Fibroblast of peridontal ligament (primary cell): Measurements from ENCODE around the gene ARL3.
"Not testable (repeated sequence)": the region's sequence is repeated elsewhere in the genome, so short reads cannot be mapped to it uniquely, and the experiment has no call there.

ENCODE experiments used
- DNase-seq: peaks from one replicate; pipeline ENCODE4 v3.0.0-alpha.2; 2010; ENCODE audit errors: extremely low read depth

ARL3 gene

DNA sequence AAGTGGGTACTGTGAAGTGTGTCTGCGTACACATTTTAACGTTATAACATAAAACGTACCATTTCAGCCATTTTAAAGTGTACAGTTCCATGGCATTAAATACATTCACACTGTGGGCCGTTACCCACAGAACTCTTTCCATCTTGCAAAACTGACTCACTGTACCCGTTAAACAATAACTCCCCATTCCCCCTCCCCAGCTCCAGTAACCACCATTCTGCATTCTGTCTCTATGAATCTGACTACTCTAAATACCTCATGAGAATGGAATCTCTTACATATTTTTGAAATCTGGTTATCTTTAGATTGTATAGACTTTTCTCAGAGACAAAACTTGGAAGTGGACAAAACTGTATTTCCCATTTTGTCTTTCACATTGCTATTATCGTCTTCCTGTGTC is 9.3 kb downstream of the ARL3 start:
- DNase-seq, result peak; percentile 55

DNA sequence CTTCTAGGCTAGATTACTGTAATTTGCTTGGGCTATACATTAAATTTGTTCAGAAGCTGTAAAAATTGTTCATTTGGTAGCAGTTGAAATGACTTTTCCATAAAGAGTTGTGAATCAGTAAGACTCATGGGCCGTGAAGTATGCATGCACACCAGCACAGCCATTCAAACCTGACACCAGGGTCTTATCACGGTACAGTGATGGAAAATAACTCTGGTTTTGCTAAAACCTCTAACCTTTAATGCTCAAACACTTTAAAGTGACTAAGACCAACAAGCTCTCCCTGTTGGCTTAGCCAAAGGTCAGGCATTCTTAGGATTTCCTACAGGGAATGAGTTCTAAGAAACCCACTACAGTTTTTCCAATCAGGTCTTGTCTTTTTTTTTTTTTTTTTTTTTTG is 11.5 kb downstream of the ARL3 start:
- DNase-seq, result no peak

DNA sequence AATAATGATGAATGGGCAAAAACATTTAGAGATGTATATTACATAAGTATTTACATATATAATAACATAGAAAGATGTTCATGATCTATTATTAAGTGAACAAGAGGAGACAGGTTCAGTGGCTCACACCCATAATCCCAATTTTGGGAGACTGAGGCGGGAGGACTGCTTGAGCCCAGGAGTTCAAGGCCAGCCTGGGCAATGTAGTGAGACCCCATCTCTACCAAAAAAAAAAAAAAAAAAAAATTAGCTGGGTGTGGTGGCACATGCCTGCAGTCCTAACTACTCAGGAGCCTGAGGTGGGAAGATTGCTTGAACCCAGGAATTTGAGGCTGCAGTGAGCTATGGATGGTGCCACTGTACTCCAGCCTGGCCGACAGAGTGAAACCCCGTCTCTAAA is 12.4 kb downstream of the ARL3 start:
- no peak for DNase-seq

DNA sequence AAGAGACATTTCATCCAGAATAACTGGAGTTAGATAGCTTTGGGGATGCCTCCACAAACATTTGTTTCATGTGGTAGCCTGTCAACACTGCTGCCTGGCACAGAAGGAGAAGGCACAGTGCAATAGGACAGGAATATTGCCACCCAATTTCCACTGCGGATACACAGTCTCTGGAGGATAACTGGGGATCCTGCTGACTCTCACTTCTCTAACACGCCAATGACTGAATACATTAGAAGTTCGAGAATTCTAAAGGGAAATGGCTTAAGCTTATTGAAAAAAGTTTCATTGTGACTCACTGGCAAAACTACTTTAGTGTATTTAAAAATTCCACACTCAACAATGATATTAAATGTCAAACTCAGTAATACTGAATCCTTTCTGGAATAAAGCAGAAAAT is 12.9 kb downstream of the ARL3 start:
- DNase-seq, result no peak

DNA sequence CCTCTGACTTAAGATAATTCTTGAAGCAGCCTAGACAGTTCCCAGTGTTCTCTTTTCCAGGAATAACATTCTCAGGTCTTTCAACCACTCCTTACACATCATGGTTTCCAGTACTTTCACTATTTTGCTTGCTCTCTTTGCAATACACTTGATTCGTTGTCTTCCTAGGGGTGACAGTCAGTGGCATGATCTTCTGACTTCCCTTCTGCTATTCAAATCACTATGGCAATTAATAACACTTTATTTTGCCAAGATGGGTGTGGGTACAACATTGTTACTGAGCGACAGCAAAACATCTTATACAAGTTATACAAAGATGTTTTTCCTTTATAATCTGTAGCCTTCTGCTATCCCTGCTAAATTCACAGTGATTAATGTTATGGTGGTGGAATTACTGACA is 15.3 kb downstream of the ARL3 start:
- no peak for DNase-seq

DNA sequence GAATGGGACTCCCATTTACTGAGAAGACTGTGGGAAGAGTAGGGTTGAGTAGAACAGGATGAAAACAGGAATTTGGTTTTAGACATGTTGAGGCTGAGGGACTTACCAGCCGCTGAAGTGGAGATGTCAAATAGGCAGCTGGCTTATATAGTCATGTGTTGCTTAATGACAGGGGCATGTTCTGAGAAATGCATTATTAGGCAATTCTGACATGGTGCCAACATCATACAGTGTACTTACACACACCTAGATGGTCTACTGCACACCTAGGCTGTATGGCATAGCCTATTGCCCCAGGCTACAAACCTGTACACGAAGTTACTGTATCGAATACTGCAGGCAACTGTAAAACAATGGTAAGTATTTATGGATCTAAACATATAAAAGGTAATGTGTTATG is 17.5 kb downstream of the ARL3 start:
- DNase-seq, result no peak

DNA sequence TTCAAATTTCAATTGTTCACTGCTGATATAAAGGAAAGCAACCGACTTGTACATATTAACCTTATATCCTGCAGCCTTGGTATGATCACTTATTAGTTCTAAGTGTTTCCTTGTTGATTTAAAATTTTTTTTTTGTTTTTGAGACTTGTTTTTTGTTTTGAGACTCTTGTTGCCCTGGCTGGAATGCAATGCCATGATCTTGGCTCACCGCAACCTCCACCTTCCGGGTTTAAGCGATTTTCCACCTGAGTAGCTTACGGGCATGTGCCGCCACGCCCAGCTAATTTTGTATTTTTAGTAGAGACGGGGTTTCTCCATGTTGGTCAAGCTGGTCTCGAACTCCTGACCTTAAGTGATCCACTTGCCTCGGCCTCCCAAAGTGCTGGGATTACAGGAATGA is 18.8 kb downstream of the ARL3 start:
- not testable (repeated sequence) for DNase-seq

DNA sequence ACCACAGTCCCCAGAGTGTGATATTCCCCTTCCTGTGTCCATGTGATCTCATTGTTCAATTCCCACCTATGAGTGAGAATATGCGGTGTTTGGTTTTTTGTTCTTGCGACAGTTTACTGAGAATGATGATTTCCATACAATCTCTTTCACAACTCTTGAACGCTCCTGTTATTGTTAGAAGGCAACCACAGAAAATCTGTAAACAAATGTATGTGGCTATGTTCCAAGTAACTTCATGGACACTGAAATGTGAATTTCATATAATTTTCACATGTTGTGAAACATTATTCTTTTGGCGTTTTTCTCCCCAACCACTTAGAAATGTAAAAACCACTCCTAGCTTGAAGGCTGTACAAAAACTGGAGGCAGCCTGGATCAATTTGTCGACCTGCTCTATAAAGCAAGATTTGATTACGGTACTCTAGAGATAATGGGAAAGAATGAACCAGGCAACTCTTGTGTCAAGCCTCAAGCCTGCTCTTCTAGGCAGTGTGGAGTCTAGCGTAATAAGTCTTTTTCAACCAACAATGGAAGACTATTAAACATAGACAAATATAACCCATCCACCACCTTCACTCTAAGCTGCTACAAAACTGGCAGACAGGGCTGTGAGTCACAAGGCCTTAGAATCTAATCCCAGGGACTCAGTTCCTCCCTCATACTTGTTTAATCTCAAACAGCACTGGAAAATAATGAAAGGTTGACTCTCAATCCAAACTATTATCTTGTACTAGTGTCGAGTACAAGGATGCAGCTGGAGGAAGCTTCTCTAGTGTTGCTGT is 22.7 kb downstream of the ARL3 start:
- peak; percentile 93 for DNase-seq

DNA sequence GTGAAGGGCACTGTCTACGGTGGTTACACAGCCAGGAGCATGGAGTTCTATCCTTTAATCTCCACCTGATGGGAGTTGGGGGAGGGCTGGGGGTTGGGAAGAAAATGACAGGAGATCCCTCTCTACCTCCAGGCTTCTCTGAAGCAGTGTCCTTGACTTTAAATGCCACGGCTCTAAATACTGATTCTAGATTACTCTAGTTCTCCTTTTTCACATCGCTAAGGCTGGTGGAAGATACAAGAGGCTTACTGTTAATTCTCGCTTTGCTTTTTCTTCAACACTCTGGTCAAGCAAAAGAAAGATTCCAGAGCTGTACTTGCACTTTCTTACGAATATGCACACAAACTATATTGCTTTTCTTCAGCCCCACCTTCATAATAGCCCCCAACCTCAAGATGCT is 30.5 kb downstream of the ARL3 start:
- DNase-seq, result no peak

DNA sequence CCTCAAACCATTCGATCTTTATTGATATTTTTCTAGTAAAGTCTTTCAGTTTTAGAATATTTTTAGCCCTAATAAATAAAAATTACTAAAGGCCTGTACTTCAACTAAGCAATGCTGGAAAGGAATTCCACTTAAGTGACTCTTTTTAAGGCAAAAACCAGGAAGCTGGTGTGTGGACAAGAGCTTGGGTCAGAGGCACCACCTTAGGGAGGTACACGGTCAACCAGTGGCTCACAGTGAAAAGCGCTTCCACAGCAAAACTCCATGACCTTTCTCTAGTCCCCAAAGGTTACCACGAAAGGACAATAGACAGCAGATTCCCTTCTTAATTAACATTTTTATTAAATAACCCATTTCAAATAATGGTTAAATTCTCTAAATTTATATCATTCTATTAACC is 31.2 kb downstream of the ARL3 start:
- DNase-seq, result no peak

DNA sequence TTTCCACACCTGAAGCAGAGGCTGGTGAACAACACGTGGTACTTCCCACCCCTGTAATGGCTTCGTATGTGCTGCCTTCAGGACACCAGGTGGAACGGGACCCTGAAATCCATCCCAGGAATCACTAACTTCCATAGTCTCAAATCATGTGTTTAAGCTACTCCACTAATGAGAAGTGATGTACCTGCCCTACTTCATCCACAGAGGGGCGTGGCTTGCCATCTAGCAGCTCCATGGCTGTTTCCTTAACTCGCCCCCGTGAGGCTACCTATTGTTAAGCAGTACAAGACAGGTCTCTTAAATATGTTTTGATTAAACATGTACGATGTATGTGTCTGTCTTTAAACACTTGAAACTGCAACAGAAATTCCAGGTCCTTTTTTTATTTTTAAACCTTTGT is 31.8 kb downstream of the ARL3 start:
- no peak for DNase-seq

DNA sequence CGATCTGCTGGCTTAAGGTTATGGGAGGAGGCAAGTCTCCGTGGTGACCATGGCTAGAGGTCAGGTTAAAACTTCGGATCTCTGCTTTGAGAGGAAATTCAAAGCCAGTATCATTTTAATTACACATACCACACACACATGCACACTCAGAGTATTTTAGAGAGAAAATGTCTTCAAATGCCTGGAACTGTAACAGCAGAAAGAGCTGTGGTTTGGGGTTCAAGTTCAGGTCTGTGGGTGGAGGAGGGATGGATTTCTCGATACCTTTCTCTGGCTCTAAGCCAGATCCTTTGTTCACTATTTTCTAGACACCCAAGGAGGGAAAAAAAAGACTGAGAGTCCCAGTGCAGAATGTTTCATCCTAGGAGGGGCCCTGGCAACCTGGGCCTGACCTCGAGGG is 32.5 kb downstream of the ARL3 start:
- DNase-seq, result no peak

DNA sequence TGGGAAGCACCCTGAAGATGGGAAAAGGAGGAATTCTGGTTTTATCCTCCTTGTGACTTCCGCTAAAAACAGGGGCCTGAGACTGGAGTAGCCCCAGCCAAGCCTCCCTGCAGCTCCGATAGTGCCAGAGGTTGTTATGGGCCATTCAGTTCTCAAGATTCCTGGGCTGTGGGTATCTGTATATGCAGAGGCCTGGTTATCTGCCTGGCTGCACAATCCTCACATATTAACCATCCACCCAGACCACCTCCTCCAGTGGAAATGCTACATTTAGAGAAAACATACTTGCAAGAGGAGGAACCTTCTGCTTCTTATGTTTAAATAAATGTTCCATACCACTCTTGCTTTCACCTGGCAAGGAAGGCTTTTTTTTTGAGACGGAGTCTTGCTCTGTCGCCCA is 34.6 kb downstream of the ARL3 start:
- no peak for DNase-seq

DNA sequence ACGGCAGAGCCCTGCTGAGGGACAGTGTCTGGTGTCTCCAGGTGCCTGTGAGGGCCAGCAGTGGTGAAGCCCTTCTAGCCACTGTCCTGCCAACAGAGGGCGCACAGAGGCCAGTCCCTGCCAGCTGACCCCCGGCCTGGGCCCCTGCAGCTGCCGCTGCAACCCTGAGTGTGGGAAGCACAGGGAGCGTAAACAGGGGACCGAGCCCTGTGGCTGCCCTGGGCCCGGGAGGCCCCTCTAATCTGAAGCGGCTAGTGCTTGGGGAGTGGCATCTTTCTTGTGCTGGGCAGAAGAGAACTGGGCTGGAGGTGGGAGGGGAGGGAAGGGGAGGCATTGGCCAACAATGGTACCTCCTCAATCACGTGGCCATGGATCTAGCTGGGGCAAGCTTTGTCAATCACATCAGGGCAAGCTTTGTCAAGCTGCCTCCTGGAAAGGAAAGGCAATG is 35.3 kb downstream of the ARL3 start:
- no peak for DNase-seq

DNA sequence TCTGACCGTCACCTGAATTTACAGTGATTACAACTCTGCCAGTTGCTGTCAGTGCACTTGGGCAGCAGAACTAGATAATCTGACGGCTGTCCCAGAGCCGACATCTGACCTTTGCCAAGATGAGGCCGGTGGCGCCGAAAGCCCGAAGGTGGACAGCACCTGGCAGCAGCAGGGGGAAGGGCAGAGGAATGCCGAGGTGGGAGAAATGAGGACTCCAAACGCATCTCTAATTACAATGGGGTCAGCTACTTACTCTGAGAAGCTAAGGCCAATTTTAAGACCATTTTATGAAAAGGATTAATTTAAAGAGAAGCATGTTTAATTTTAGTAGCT is 36.2 kb downstream of the ARL3 start:
- no peak for DNase-seq

DNA sequence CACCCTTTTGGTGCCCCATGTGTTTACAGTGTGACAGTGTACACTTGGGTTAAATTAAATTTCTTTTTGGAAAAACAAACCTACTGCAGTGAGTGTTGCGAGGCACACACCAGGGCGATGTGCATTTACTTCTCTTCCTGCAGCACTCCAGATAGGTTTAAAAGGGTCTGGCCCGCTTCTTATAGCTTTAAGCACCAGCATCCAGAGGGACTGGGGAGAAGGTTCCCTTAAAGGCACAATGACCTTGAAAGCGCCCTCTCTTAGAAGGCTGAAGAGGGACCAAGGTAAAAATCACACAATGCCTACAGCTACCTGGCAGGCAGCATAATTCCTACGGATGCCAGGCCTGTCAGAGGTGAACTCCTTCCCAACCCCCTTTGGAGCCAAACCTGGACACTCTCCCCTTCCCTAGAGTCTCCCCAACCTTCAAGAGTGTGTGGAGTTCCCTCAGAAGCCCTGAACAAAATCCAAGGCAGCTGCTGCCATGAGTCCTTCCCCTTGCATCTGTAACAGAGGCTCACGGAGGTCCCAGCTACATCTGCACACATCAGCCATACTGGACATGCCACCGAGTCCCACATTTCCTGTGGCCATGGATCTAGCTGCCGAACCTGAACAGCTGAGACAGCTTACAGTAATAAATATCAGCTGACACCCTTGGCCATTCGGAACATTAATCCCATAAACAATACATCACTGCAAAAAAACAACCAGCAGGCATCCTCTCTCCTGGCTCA is 36.7 kb downstream of the ARL3 start:
- no peak for DNase-seq

DNA sequence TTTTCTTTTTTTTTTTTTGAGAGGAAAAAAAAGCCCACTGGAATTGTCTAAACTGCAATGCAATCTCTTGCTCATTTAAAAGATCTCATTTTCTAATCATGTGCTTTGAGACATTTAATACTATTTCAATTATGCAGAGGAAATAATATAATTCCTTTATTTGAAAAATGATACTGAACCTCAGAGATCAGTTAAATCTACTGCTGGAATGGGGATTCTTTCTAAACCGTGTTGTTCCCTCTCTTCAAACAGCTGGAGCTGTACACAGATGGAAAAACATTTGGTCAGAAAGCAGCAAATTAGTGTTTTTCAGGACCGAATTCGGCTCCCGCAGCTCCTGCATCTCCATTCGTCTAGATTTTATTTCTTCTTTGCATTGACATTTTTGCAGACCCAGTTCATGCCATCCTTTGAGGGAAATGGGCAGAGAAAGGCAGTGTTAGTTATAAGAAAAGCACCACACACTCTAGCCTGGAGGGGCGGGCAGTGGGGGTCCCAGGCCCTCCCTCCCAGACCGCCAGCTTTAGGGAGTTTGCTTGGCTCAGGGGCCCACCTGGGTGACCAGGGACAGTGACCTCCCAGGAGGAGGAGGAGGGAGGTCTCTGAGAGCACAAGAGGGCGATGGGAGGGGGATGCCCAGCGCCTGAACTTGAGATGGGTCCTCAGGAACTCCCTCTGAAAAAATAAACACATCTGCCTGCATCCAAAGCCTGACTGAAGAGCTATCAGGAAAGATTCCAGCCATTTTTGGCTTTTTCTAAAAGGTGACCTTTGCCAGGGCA is 37.5 kb downstream of the ARL3 start:
- DNase-seq, result no peak

DNA sequence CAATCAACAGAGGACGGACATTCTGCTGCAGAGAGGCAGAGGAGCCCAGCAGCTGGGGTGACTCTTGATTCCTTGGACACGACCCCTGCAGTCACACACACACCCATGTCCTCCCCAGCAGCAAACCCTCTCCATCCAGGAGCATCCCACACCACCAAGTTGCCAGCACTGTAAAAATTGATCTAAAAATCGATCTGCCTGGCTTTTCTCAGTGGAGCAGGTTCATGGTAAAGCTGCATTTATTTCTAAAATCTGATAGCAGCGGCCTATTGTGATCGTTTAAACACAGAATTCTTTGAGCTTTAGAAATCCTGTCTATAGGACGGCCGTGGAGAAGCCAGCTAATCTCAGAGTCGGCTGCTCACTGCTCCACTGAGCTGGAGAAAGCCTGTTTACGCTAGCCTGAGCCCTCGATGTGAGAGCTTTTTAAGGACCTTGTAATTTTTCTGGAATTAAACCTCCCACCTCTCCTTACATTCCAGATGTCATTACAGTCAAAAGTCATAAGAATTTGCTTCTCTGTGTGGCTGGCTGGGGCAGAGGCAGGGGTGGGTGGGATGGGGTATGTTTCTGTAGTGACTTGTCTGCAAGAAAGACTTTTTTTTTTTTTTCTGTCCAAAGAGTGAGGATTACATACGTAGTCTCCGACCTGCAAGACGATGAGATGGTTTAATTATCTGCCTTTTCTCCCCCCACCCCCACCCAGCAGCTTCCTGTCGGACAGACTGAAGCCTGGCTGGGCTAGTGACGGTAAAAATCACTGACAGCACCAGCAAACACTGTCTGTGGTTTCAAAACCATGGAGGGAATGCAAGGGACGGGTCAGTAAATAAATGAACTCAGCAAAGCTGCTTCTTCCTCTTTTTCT is 38.3 kb downstream of the ARL3 start:
- peak; percentile 87 for DNase-seq

DNA sequence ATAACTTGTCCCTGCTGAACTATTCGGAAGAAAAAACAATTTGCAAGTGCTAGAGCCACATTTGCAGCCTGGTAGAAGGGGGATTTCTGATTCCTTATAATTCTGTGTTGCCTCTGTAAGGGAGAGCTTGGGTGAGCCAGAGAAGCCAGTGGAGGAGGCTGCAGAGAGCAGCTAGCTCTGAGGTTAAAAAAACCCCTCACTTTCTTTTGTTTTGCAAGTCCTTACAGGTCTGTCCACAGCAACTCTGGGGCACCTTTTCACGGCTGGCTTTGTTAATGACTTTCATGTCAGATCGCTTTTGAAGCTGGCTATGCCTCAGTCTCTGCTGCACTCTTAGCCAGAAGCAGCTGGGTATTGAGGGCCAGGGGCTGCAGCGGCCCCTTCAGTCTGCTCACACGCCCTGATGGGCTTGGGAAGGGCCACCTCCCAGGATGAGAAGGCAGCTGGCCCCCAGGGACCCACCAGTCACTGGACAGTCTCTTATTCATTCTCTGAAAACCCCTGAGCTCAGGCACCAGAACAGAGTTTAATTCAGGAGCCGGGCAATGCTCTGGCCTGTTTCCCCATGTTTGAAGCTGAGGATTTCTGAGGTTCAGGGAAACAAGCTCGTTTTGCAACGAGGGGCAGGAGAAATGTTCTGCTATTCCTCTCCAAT is 39.1 kb downstream of the ARL3 start:
- no peak for DNase-seq

DNA sequence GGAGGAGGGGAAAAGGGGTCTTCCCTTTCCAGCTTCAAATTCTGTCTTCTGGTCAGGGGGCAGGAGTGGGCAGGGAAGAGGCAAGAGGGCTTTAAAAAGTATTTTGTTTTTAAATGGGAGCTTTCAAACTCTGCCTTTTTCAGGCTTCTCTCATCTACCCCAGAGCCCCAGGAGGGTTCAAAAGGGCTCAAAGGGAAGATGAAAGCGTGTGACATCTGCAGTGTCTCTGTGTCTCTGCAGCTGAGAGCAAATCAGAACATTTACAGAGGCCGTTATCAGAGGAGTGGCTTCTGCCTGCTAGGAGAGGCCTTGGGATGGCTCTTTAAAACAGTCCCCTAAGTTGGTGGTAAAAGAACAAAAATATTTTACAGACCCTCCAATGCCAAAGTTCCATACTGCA is 39.6 kb downstream of the ARL3 start:
- no peak for DNase-seq

DNA sequence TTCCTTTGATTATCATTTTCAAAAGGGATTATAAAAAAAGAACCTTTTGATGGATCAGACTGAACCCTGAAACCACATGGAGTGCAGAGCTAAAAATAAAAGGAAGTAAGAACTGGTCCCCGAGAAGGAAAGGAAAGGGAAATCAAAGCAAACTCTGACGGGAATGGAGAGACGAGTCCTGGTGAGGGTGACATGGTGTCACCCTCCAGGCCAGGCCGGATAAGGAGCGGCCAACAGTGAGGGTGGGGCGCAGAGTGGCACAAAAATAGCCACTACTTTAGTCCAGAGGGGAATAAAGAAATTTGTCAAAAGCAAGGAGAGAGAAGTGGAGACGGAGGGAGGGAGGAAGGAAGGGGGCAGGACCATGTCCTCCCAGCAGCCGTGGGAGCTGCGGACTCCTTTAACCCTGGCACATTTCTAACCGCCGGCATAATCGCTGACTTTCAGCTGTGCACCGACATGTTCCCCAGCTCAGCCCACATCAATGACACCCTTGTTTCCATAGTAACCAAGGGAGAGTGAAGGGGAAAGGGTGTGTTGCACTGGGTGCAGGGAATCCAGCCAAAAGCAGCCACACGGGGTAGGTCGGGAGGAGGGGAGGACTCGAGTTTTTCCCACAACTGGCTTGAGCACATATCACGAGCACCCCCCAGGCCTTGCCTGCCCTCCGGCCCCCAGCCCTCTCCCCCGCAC is 40.2 kb downstream of the ARL3 start:
- peak; percentile 70 for DNase-seq
